NCI-H774 (cell line): ENCODE measurements around the gene CHST2.

Experiments
- DNase-seq: peaks from one replicate; lab custom pipeline; 2025; lab: John Stamatoyannopoulos, UW

Gene CHST2

GRCh38 chr3:143167969-143168854 lies 48.6 kb downstream of the CHST2 start:
- DNase-seq = no peak

- DNase-seq = no peak
These were observed 49.3 kb downstream of the CHST2 start for GRCh38 chr3:143168855-143169192.

- no peak for DNase-seq
These were observed 50.5 kb downstream of the CHST2 start for GRCh38 chr3:143170074-143170473.

GRCh38 chr3:143170676-143171075 lies 51.1 kb downstream of the CHST2 start:
- DNase-seq = no peak

GRCh38 chr3:143171141-143171980 lies 51.8 kb downstream of the CHST2 start:
- no peak for DNase-seq

- DNase-seq = no peak
These were observed 52.7 kb downstream of the CHST2 start for GRCh38 chr3:143172062-143172794.

GRCh38 chr3:143172795-143173145 lies 53.2 kb downstream of the CHST2 start:
- no peak for DNase-seq

- no peak for DNase-seq
These were observed 53.7 kb downstream of the CHST2 start for GRCh38 chr3:143173242-143173641.
